GM19023 (cell line): ENCODE results near the gene TMEM33.

Experiments used
- ATAC-seq: cut with Tn5 transposase; IDR thresholded peaks from one replicate; pipeline ENCODE4 v1.9.1; 2021; ENCODE audit warnings: mild to moderate bottlenecking, moderate library complexity; ENCODE audit not compliant: unreplicated experiment

The TMEM33 gene

DNA sequence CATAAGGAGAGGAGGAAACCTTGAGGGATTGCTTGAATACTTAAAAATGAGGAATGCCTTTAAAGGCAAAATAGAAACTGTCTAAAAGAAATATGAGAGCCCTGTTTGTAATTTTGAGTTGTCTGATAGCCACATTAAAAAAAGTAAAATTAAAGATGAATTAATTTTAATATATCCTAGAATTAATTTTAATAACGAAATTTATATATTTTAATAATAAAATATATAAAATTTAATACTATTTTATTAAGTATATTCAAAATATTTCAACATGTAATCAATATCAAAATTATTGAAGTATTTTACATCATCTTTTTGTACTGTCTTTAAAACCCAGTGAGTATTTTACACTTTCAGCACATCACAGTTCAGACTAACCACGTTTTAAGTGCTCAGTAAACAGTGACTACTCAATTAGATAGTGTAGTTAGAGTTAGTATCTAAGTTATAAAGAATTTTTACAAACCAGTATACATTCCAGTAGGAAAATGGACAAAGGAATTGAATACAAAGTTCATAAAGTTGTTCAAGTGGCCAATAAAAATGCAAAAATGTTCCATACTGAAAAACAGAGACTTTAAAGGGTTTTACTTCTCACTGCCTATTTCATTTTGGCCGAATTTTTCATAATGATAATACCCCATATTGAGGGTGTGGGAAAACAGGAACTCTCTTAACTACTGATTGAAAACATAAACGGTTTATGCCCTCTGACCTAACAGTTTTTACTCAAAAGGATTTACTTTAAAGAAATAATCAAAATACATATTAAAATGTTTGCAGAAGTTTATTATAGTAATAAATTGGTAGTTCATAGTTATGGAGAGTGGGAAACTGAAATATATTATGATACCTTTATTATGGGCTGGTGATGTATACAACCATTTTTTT, 58.0 kb downstream of the TMEM33 start:
- no peak for ATAC-seq

- no peak for ATAC-seq
Measured at GRCh38 chr4:41994461-41994985, 59.3 kb downstream of the TMEM33 start.

- ATAC-seq = no peak
Measured at GRCh38 chr4:41998019-41998418, 62.8 kb downstream of the TMEM33 start.

- ATAC-seq = no peak
Measured at GRCh38 chr4:41999321-41999720, 64.1 kb downstream of the TMEM33 start.

- no peak for ATAC-seq
Measured at GRCh38 chr4:42008011-42008786, 73.0 kb downstream of the TMEM33 start.
